ENCODE data around the gene DOCK2. TPM values are rescaled to one million over a fixed set of nuclear protein-coding genes. Genes with fewer than 3 reads are reported as not detected.

The DOCK2 gene
- total and polyA plus RNA-seq, 2 donors (not counting 3 experiments of a cell fraction or from before 2014, with no cell fraction given) = 0.62 to 4.8 TPM

DNA sequence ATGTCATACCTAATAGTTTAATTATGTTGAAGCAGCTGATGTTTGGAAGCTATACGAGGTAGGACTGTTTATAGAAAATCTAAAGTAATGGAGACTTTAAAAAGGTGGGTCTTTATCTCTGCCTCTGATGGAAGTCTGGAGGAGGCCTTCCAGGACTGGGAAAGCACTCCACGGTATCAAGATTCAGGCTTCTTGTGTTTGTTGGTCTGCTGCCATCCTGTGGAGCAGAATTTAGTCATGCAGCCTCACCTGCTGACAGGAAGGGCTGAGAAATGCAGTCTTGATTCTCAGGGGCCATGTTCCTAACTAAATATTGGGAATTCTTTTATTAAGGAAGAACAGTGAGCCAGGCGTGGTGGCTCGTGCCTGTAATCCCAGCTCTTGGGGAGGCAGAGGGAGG is 37.6 kb upstream of the DOCK2 start:
- TF ChIP-seq POLR2AphosphoS5 (IDR thresholded peaks at IDR 0.05; ENCODE audit: insufficient read depth, low read depth, low read length) = no peak
- Histone ChIP-seq H3K79me2 (ENCODE audit: control insufficient read depth, insufficient read depth, low read length) (no peaks in the 10 kb centered on the region), H3K36me3 (ENCODE audit: control insufficient read depth in 2 of 2, extremely low read depth in 1 of 2, insufficient read depth in 2 of 2, low read length in 2 of 2) (peaks cover 2 to 62% of the 10 kb centered on the region in 2 experiments), H3K27me3 (ENCODE audit: control insufficient read depth in 2 of 2, insufficient read depth in 2 of 2, low read length in 2 of 2) (no peaks in the 10 kb centered on the region), H3K9me3 (replicated peaks; ENCODE audit: control insufficient read depth, insufficient read depth, low read length) (no peaks in the 10 kb centered on the region), H3K4me2 (ENCODE audit: insufficient read depth, low read length) (no peak overlapping the region), H2AFZ (ENCODE audit: low read depth, low read length) (no peak overlapping the region), H3K9me1 (replicated peaks; ENCODE audit: control insufficient read depth, extremely low read depth, insufficient read depth, low read length) (no peaks in the 10 kb centered on the region), H3K9ac (replicated peaks; ENCODE audit: extremely low read depth, insufficient read depth, low read length) (no peak overlapping the region), H3K27ac (ENCODE audit: insufficient read depth, low read depth, low read length) (no peak overlapping the region), H3K4me1 (ENCODE audit: control insufficient read depth, extremely low read depth, insufficient read depth, low read length) (no peaks in the 10 kb centered on the region), H3K4me3 (replicated peaks in 1 of 3; ENCODE audit: insufficient read depth in 1 of 3, low read depth in 1 of 3, low read length in 3 of 3) (no peak overlapping the region), H4K20me1 (replicated peaks; ENCODE audit: control insufficient read depth, extremely low read depth, insufficient read depth, low read length) (no peaks in the 10 kb centered on the region)
- ChIA-PET CTCF (interaction anchor here (1.6 kb wide), 1 partner anchor 10 kb away, joined by 4 read pairs; no protein-coding TSS in a partner anchor), POLR2A (interaction anchor here (0.7 kb wide), 1 partner anchor 387 kb away, joined by 3 read pairs; no protein-coding TSS in a partner anchor)
- dilution Hi-C loops (cut with MboI; ENCODE audit: extremely low pct_ligation_motif_present, low sequenced_read_pairs) = no loop called here
- DNase-seq (ENCODE audit: low read depth, low spot score) (no peak), FAIRE-seq (no peak)
- BruUV-seq (replicated peaks) = no TSS peak
- intact Hi-C loops (cut with micrococcal nuclease) = loop anchor here (2.0 kb wide), 1 partner anchor 37 kb away; the partner anchor contains the start of gene DOCK2

GRCh38 chr5:169602535-169602934 is 34.5 kb upstream of the DOCK2 start:
- Histone ChIP-seq H3K9me3 (replicated peaks; ENCODE audit: control insufficient read depth, insufficient read depth, low read length) (no peaks in the 10 kb centered on the region), H2AFZ (ENCODE audit: low read depth, low read length) (no peak overlapping the region), H3K79me2 (ENCODE audit: control insufficient read depth, insufficient read depth, low read length) (no peaks in the 10 kb centered on the region), H4K20me1 (replicated peaks; ENCODE audit: control insufficient read depth, extremely low read depth, insufficient read depth, low read length) (no peaks in the 10 kb centered on the region), H3K9me1 (replicated peaks; ENCODE audit: control insufficient read depth, extremely low read depth, insufficient read depth, low read length) (no peaks in the 10 kb centered on the region), H3K27ac (ENCODE audit: insufficient read depth, low read depth, low read length) (no peak overlapping the region), H3K4me3 (replicated peaks in 1 of 3; ENCODE audit: insufficient read depth in 1 of 3, low read depth in 1 of 3, low read length in 3 of 3) (no peak overlapping the region), H3K4me1 (ENCODE audit: control insufficient read depth, extremely low read depth, insufficient read depth, low read length) (no peaks in the 10 kb centered on the region), H3K27me3 (ENCODE audit: control insufficient read depth in 2 of 2, insufficient read depth in 2 of 2, low read length in 2 of 2) (no peaks in the 10 kb centered on the region), H3K36me3 (ENCODE audit: control insufficient read depth in 2 of 2, extremely low read depth in 1 of 2, insufficient read depth in 2 of 2, low read length in 2 of 2) (peaks cover 2 to 43% of the 10 kb centered on the region in 2 experiments), H3K9ac (replicated peaks; ENCODE audit: extremely low read depth, insufficient read depth, low read length) (no peak overlapping the region), H3K4me2 (ENCODE audit: insufficient read depth, low read length) (no peak overlapping the region)
- BruUV-seq (replicated peaks) = no TSS peak
- no peak for DNase-seq (ENCODE audit: low read depth, low spot score)
- ChIA-PET POLR2A (no interaction called here), CTCF (no interaction called here)
- intact Hi-C loops (cut with micrococcal nuclease) (no loop called here), dilution Hi-C loops (cut with MboI; ENCODE audit: extremely low pct_ligation_motif_present, low sequenced_read_pairs) (no loop called here)
- TF ChIP-seq MYC (IDR thresholded peaks at IDR 0.05; ENCODE audit: low read depth, low read length) (no peak), JUN (IDR thresholded peaks at IDR 0.05; ENCODE audit: borderline replicate concordance, insufficient read depth, insufficient read length, low read depth) (no peak), GATA2 (IDR thresholded peaks at IDR 0.05; ENCODE audit: insufficient read depth, insufficient read length, low read depth, low read length) (no peak), POLR2A (IDR thresholded peaks at IDR 0.05; ENCODE audit: low read depth, low read length) (no peak), EZH2 (IDR thresholded peaks at IDR 0.05; ENCODE audit: borderline replicate concordance, low read depth, low read length, severe bottlenecking) (no peak), POLR2AphosphoS5 (IDR thresholded peaks at IDR 0.05; ENCODE audit: insufficient read depth, low read depth, low read length) (no peak), FOS (IDR thresholded peaks at IDR 0.05; ENCODE audit: borderline replicate concordance, insufficient read depth, low read length) (no peak)
- TF ChIP-seq, protein P1, sequence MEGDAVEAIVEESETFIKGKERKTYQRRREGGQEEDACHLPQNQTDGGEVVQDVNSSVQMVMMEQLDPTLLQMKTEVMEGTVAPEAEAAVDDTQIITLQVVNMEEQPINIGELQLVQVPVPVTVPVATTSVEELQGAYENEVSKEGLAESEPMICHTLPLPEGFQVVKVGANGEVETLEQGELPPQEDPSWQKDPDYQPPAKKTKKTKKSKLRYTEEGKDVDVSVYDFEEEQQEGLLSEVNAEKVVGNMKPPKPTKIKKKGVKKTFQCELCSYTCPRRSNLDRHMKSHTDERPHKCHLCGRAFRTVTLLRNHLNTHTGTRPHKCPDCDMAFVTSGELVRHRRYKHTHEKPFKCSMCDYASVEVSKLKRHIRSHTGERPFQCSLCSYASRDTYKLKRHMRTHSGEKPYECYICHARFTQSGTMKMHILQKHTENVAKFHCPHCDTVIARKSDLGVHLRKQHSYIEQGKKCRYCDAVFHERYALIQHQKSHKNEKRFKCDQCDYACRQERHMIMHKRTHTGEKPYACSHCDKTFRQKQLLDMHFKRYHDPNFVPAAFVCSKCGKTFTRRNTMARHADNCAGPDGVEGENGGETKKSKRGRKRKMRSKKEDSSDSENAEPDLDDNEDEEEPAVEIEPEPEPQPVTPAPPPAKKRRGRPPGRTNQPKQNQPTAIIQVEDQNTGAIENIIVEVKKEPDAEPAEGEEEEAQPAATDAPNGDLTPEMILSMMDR (IDR thresholded peaks at IDR 0.05; ENCODE audit: extremely low read depth in 1 of 2, insufficient read depth in 1 of 2, low read depth in 1 of 2, low read length in 2 of 2) = no peak
- TF ChIP-seq, protein P2, sequence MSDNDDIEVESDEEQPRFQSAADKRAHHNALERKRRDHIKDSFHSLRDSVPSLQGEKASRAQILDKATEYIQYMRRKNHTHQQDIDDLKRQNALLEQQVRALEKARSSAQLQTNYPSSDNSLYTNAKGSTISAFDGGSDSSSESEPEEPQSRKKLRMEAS (IDR thresholded peaks at IDR 0.05; ENCODE audit: insufficient read depth, insufficient read length) = no peak
- FAIRE-seq = no peak
